GM12875 (cell line): ENCODE results near the gene SMARCA5.

Source experiments
- H3K4me3 ChIP-seq: one replicate; pipeline ENCODE4 v1.5.1; 2011; ENCODE audit warnings: low read depth, low read length, control low read depth
- CTCF ChIP-seq: IDR thresholded peaks from 2 replicates; pipeline ENCODE4 v1.5.1; 2011; ENCODE audit warnings: low read depth, mild to moderate bottlenecking, control low read depth, inconsistent platforms, low read length, moderate library complexity, borderline replicate concordance; ENCODE audit not compliant: insufficient read depth

Gene SMARCA5

GRCh38 chr4:143585548-143585947 lies 72.0 kb downstream of the SMARCA5 start:
- TF ChIP-seq CTCF, result no peak
- no peak overlapping the region for H3K4me3 ChIP-seq

GRCh38 chr4:143586080-143586479 lies 72.6 kb downstream of the SMARCA5 start:
- TF ChIP-seq CTCF, result no peak

GRCh38 chr4:143587703-143588102 lies 74.2 kb downstream of the SMARCA5 start:
- no peak overlapping the region for H3K4me3 ChIP-seq
- TF ChIP-seq CTCF, result peak; percentile 7; the same call in 1 of the 2 replicates

More at GRCh38 chr4:143586080-143586479, 72.6 kb downstream of the SMARCA5 start:
- no peak overlapping the region for H3K4me3 ChIP-seq

DNA sequence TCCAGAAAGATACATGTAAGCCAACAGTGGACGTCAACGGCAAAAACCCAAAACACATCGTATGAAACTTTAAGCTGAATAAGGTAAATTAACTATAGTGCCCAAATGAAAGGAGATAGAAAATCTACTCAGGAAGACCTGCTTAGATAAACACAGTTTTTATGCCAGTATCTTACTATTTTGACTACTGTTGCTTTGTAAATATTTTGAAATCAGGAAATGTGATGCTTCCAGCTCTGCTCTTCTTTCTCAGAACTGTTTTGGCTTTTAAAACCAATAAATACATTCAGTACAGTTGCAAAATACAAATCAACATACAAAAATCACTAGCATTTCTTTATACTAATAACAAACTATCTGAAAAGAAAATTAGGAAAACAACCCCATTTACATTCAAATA lies 83.8 kb downstream of the SMARCA5 start:
- no peak for TF ChIP-seq CTCF
- H3K4me3 ChIP-seq, result no peak overlapping the region

- no peak for TF ChIP-seq CTCF
- H3K4me3 ChIP-seq, result no peak overlapping the region
Observed at GRCh38 chr4:143598816-143599215, 85.3 kb downstream of the SMARCA5 start.

GRCh38 chr4:143599827-143600226 lies 86.3 kb downstream of the SMARCA5 start:
- no peak for TF ChIP-seq CTCF
- no peak overlapping the region for H3K4me3 ChIP-seq

- no peak for TF ChIP-seq CTCF
- no peak overlapping the region for H3K4me3 ChIP-seq
Observed at GRCh38 chr4:143606480-143606879, 93.0 kb downstream of the SMARCA5 start.
